ENCODE measurements around the gene SLC36A3.
"Not testable (repeated sequence)": the region's sequence is repeated elsewhere in the genome, so short reads cannot be mapped to it uniquely, and the experiment has no call there.

SLC36A3 gene

DNA sequence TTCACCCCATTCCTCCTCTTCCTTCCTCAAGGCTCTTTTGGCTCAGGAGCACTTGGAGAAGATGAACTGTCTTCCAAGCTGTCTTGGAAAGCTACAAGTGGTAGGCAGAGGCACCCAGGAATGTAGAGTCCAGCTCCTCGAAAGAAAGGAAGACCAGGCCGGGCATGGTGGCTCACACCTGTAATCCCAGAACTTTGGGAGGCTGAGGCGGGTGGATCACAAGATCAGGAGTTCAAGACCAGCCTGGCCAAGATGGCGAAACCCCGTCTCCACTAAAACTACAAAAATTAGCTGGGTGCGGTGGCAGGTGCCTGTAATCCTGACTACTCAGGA, 68.4 kb downstream of the SLC36A3 start:
- DNase-seq, result not testable (repeated sequence)

DNA sequence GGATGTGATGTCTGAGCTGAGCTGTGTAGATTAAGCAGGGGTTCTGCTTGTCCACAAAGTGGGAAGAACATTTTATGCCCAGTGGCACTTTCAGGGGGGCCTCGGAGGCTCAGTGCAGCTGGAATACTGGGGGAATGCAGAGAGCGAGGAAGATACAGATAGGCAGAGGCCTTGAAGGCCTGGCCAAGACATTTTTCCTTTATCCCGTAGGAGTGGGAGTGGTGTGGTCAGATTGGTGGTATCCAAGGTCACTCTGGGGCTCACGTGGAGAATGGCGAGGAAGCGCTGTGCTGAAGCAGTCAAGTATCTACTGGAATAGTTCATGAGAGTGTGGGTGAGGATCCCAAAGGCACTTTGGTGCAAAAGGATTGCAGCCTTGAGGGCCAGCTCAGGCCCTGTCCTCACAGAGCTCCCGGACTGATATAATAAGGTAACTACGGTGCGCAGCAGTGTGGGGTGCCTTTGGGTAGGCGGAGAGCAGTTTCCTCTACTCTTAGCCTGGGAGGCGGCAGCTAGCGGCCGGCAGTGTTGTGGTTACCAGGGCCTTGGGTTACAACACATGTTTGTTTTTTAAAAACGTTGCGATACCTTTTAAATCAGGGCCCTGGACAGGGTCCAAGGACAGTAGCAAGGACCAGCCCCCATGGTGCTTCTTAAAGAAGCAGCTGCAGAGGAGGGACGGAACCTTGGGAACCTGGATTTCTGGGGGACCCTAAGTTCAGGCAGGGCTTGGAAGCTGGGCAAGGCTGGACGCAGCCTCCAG, 68.9 kb downstream of the SLC36A3 start:
- DNase-seq, result no peak

DNA sequence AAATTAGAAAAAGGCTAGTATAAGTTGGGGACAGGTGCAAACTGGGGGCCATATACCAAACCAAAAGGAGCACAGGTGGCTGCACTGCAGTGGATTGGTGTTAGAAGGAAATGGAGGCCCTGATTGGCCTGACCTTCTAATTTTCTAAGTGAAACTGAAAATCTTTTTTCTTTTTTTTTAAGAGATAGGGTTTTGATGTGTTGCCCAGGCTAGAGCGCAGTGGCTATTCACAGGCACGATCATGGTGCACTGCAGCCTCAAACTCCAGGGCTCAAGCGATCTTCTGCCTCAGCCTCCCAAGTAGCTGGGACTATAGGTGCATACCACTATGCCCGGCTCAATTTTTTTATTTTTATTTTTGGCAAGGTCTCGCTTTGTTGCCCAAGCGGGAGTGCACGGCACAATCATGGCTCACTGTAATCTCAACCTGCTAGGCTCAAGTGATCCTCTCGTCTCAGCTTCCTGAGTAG, 69.9 kb downstream of the SLC36A3 start:
- DNase-seq, result no peak

DNA sequence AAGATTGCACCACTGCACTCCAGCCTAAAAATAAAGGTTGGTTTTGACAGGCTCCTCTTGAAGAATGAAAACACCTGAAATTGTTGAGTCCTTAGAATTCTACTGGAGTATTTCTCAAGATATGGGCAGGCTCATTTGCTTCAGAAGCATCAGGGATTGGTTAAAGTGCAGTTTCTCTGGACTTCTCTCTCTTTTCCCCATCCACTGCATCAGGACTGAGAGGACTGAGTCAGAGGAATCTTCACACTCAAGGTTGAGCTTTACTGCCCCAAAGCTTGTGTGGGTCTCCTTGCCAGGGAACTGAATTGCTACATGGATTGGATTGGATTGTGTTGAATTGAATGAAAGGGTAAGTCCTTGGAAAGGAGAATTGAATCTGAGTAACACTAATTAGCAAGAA, 72.2 kb downstream of the SLC36A3 start:
- no peak for DNase-seq

DNA sequence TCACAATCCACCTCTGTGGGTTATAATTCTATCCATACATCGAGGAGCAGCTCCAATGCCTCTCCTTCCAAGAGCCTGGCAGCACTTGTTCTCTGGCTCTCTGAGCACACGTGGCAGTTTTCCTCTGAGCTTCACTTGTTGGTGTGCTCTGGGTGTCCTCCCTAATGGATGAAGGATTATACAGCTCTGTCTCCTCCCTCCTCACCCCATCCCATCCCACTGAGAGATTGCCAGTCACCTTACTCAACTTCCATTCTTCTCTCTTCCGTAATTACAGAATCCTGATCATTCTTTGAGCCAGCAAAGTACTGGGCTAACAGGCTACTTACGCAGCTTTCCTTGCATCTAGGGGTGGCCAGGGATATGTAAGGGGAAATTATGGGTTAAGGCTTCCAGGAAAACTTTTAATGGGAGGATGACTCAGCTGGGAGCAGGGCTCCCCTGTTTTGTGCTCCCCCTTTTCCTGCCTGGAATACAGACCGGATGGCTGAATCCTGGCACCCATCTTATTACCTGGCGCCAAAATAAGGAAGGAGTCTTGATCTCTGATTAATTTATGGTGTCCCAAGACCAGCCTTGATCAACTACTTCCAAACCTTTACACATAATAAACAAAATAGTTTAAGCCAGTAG, 73.4 kb downstream of the SLC36A3 start:
- no peak for DNase-seq

DNA sequence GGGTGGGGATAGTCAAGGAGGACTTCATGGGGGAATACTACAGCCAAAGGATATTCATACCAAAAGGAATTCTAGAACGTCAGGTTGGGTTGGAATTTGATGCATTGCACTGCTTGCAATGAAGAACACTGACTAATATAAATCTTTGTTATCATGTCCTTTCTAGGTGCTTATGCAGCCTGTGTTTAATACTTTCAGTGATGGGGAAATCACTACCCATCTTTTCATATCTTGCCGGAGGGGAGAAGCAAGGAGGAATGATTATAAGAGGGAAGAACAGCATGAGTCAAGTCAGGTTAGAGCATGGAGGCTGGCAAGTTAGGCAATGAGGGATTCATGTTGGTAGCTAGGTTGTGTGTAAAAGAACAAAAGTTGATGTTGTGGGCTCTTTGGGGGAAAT, 74.6 kb downstream of the SLC36A3 start:
- DNase-seq, result no peak

DNA sequence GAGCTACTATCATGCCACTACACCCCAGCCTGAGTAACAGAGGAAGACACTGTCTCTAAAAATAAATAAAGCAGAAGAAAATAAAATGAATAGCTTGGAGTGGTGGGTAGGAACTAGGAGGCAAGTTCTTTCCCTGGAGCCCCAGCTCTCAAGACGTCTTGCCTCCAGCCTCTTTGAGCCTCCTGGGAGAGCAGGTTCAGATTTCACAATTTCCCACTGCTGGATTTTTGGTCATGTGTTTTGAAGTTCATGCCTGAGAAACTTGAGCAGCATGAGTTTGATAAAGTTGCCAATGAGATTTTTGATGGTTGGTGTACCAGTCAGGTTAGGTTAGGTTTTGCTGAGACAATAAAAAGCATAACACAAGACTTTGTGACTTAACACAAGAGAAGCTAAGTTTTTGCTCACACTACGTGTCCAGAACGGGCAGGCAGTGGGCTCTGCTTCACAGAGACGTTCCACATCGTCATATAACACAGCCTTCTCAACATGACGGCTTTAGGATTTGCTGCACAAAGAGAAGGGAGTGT, 75.6 kb downstream of the SLC36A3 start:
- DNase-seq, result no peak
